OCI-LY3 (cell line): ENCODE results near the gene XIAP.

Source experiments
- CTCF ChIP-seq: fragments of 200-600, 300-600 bp; sonication (generic); IDR thresholded peaks from 2 replicates; pipeline ENCODE4 v1.5.1; 2014; ENCODE audit warnings: antibody characterized with exemption, low read length, low read depth
- EZH2phosphoT487 ChIP-seq: fragments of 200-600 bp; shearing (Covaris generic); IDR thresholded peaks from 2 replicates; pipeline ENCODE4 v1.6.1; 2018; ENCODE audit warnings: antibody characterized with exemption, mixed run types, low read depth

GRCh38 chrX:123830309-123830708 is 29.5 kb upstream of the XIAP start:
- TF ChIP-seq CTCF (no peak), EZH2phosphoT487 (no peak)
